Adrenal gland (tissue), 5 donors: Measurements from ENCODE around the gene COMMD1.

ENCODE experiments used
- CTCF ChIP-seq, 6 experiments: fragments of 450-650 bp in 4 of 6; fragments of 200-600 bp in 2 of 6; sonication (generic) in 1 of 6; IDR thresholded peaks; 1 replicate in 5 of 6; 2 replicates in 1 of 6; pipeline versions ENCODE4 v1.5.1 to v1.8.0; 2016 to 2021; ENCODE audit warnings: antibody characterized with exemption in 6 of 6, mild to moderate bottlenecking in 2 of 6, moderate library complexity in 1 of 6
- POLR2A ChIP-seq, 2 donors: fragments of 450-650 bp; IDR thresholded peaks; one replicate each; pipeline ENCODE4 v1.6.1; 2017; ENCODE audit warnings: antibody characterized with exemption in 2 of 2, mild to moderate bottlenecking in 2 of 2, moderate library complexity in 1 of 2
- donor health status: DM: no; HTN: no; CAD: no.

- peak in 2 of 6 experiments; percentile 4 to 24 for TF ChIP-seq CTCF (IDR thresholded peaks at IDR 0.05)
- TF ChIP-seq POLR2A (IDR thresholded peaks at IDR 0.05), result no peak
These were observed 60.7 kb downstream of the COMMD1 start for GRCh38 chr2:61966087-61966727.
